Sigmoid colon (tissue), 7 donors: ENCODE results near the gene BRIP1. TPM values are rescaled to one million over a fixed set of nuclear protein-coding genes. Genes with fewer than 3 reads are reported as not detected.
A peak's percentile ranks its signal among the peaks of the same experiment; 100 is the strongest.

Source experiments
- DNase-seq: peaks from one replicate; pipeline ENCODE4 v3.0.0-alpha.2; 2019
- H3K27ac ChIP-seq, 4 donors: fragments of 200-600 bp; sonication (generic); one replicate each; pipeline ENCODE4 v1.5.1; 2016 to 2019; ENCODE audit warnings: mild to moderate bottlenecking in 1 of 4
- H3K27me3 ChIP-seq, 3 donors: fragments of 200-600 bp; sonication (generic); one replicate each; pipeline ENCODE4 v1.5.1; 2019; ENCODE audit warnings: mild to moderate bottlenecking in 1 of 3
- H3K36me3 ChIP-seq, 4 donors: fragments of 200-600 bp; sonication (generic); one replicate each; pipeline ENCODE4 v1.5.1; 2016 to 2019
- H3K4me1 ChIP-seq, 4 donors: fragments of 200-600 bp; sonication (generic); one replicate each; pipeline ENCODE4 v1.5.1; 2017 to 2019
- H3K4me3 ChIP-seq, 4 donors: fragments of 200-600 bp; sonication (generic); one replicate each; pipeline ENCODE4 v1.5.1; 2017 to 2019; ENCODE audit warnings: mild to moderate bottlenecking in 2 of 4, moderate library complexity in 1 of 4
- H3K9me3 ChIP-seq, 4 donors: fragments of 200-600 bp in 3 of 4; sonication (generic) in 3 of 4; one replicate each; pipeline versions ENCODE4 v1.5.1 to v1.6.1; 2013 to 2019
- CTCF ChIP-seq, 4 experiments: fragments of 450-650 bp in 3 of 4; fragments of 200-600 bp in 1 of 4; IDR thresholded peaks; one replicate each; pipeline ENCODE4 v1.5.1; 2016 to 2019; ENCODE audit warnings: antibody characterized with exemption in 4 of 4, mild to moderate bottlenecking in 3 of 4, moderate library complexity in 2 of 4
- EP300 ChIP-seq, 4 donors: sonication (generic); formaldehyde crosslinking; IDR thresholded peaks; one replicate each; pipeline ENCODE4 v1.6.1; 2017; ENCODE audit warnings: antibody characterized with exemption in 4 of 4
- POLR2A ChIP-seq, 2 donors: fragments of 450-650 bp; IDR thresholded peaks; one replicate each; pipeline ENCODE4 v1.6.1; 2016; ENCODE audit warnings: antibody characterized with exemption in 2 of 2, mild to moderate bottlenecking in 2 of 2, moderate library complexity in 2 of 2
- POLR2AphosphoS5 ChIP-seq, 4 donors: sonication (generic); formaldehyde crosslinking; IDR thresholded peaks; one replicate each; pipeline ENCODE4 v1.6.1; 2017; ENCODE audit warnings: antibody characterized with exemption in 4 of 4
- WGBS, 2 donors: extraction: QIAGEN DNeasy Blood & Tissue Kit; methylation state at CpG; one replicate each; pipeline ENCODE4 v1.1.7; 2013; 5-methylcytosine and 5-hydroxymethylcytosine counted together
- intact Hi-C: fragments of 100-400 bp; cut with DNase I; formaldehyde crosslinking; loops from one replicate; pipeline ENCODE4 v1.15.1; 2023
- polyA plus RNA-seq, 3 donors: library from polyadenylated mRNA; stranded (reverse); fragments of 200-250 nt; gene quantifications; one replicate each; pipeline ENCODE4 v1.2.3, GENCODE V29; 2013
- total RNA-seq, 4 donors: library from RNA; depleted of rRNA; stranded (reverse); fragments of >200 nt; gene quantifications; one replicate each; pipeline ENCODE4 v1.1.0, GENCODE V29; 2016
- donor health status: healthy with polysubstance abuse.
- donor health status: Bipolar disorder and iron deficiency.
- donor health status: healthy.

BRIP1 gene
- total and polyA plus RNA-seq, 7 donors = under 0.01 to 1.5 (median 0.41) TPM; not detected in 1

- intact Hi-C loops = no loop called here
- no peak overlapping the region for H3K4me3 ChIP-seq
- 91 to 97% methylated on average over 1 of the region's 1 CpG for WGBS, 2 donors
Observed at GRCh38 chr17:61843435-61843834, 19.9 kb downstream of the BRIP1 start.

GRCh38 chr17:61842899-61843298 lies 20.4 kb downstream of the BRIP1 start:
- Histone ChIP-seq H3K27ac (no peak overlapping the region), H3K36me3 (no peaks in the 10 kb centered on the region), H3K9me3 (no peaks in the 10 kb centered on the region), H3K4me3 (no peak overlapping the region), H3K27me3 (no peaks in the 10 kb centered on the region), H3K4me1 (no peaks in the 10 kb centered on the region)
- intact Hi-C loops = no loop called here
- DNase-seq = no peak
- TF ChIP-seq CTCF (IDR thresholded peaks at IDR 0.05) = no peak
- 95 to 98% methylated on average over 1 of the region's 1 CpG for WGBS, 2 donors

More at GRCh38 chr17:61843435-61843834, 19.9 kb downstream of the BRIP1 start:
- Histone ChIP-seq H3K27ac (no peak overlapping the region), H3K9me3 (no peaks in the 10 kb centered on the region), H3K36me3 (no peaks in the 10 kb centered on the region), H3K27me3 (no peaks in the 10 kb centered on the region), H3K4me1 (no peaks in the 10 kb centered on the region)
- TF ChIP-seq POLR2A (IDR thresholded peaks at IDR 0.05) (no peak), EP300 (IDR thresholded peaks at IDR 0.05) (no peak), CTCF (IDR thresholded peaks at IDR 0.05) (no peak), POLR2AphosphoS5 (IDR thresholded peaks at IDR 0.05) (no peak)
- DNase-seq = no peak

- Histone ChIP-seq H3K36me3 (no peaks in the 10 kb centered on the region), H3K9me3 (no peaks in the 10 kb centered on the region), H3K27ac (no peak overlapping the region), H3K4me3 (no peak overlapping the region), H3K4me1 (no peaks in the 10 kb centered on the region), H3K27me3 (no peaks in the 10 kb centered on the region)
- TF ChIP-seq CTCF (IDR thresholded peaks at IDR 0.05) (no peak), POLR2AphosphoS5 (IDR thresholded peaks at IDR 0.05) (no peak), POLR2A (IDR thresholded peaks at IDR 0.05) (no peak), EP300 (IDR thresholded peaks at IDR 0.05) (no peak)
- no peak for DNase-seq
- intact Hi-C loops = loop anchor here (5.0 kb wide), 1 partner anchor 427 kb away; no protein-coding TSS in a partner anchor
- WGBS, 2 donors = 97 to 98% methylated on average over 1 of the region's 1 CpG
Observed at GRCh38 chr17:61839300-61839786, 24.0 kb downstream of the BRIP1 start.

- Histone ChIP-seq H3K27me3 (no peaks in the 10 kb centered on the region), H3K9me3 (no peaks in the 10 kb centered on the region), H3K27ac (no peak overlapping the region), H3K36me3 (no peaks in the 10 kb centered on the region), H3K4me1 (no peaks in the 10 kb centered on the region), H3K4me3 (no peak overlapping the region)
- no peak for TF ChIP-seq POLR2AphosphoS5 (IDR thresholded peaks at IDR 0.05)
- TF ChIP-seq EP300 (IDR thresholded peaks at IDR 0.05) = no peak
- no peak for TF ChIP-seq POLR2A (IDR thresholded peaks at IDR 0.05)
- TF ChIP-seq CTCF (IDR thresholded peaks at IDR 0.05) = peak in 3 of 4 experiments; percentile 9 to 34 (median 33)
- no peak for DNase-seq
- 60 to 64% methylated on average over 4 of the region's 4 CpGs for WGBS, 2 donors
- intact Hi-C loops = loop anchor here (5.0 kb wide), 1 partner anchor 425 kb away; no protein-coding TSS in a partner anchor
Observed at GRCh38 chr17:61837175-61838051, 25.9 kb downstream of the BRIP1 start.
